Adrenal gland (tissue), 5 donors: ENCODE results near the gene MFF.

ENCODE experiments used
- POLR2A ChIP-seq, 2 donors: fragments of 450-650 bp; IDR thresholded peaks; one replicate each; pipeline ENCODE4 v1.6.1; 2017; ENCODE audit warnings: antibody characterized with exemption in 2 of 2, mild to moderate bottlenecking in 2 of 2, moderate library complexity in 1 of 2
- TF ChIP-seq, protein P1 (sequence below), 6 experiments: fragments of 450-650 bp in 4 of 6; fragments of 200-600 bp in 2 of 6; sonication (generic) in 1 of 6; IDR thresholded peaks; 1 replicate in 5 of 6; 2 replicates in 1 of 6; pipeline versions ENCODE4 v1.5.1 to v1.8.0; 2016 to 2021; ENCODE audit warnings: antibody characterized with exemption in 6 of 6, mild to moderate bottlenecking in 2 of 6, moderate library complexity in 1 of 6
- donor health status: DM: no; HTN: no; CAD: no.

DNA sequence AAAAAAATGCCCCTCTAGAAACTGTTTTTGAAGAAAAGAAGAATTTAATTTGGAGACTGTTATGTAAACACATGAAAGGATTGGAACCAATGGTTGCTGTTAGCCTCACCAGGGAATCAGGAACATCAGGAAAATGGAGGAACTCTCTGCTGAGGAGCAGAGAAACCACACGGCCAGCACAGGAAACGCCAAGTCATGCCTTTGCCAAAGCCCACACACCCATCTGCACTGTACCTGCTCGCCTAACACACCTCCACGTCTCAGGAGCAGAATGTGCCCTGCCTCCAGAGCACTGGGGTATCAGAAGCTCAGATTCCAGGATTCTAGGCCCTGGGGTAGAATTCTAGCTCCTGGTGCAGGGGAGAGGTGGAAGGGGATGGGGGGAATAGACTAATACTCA is 72.5 kb downstream of the MFF start:
- TF ChIP-seq, protein P1, sequence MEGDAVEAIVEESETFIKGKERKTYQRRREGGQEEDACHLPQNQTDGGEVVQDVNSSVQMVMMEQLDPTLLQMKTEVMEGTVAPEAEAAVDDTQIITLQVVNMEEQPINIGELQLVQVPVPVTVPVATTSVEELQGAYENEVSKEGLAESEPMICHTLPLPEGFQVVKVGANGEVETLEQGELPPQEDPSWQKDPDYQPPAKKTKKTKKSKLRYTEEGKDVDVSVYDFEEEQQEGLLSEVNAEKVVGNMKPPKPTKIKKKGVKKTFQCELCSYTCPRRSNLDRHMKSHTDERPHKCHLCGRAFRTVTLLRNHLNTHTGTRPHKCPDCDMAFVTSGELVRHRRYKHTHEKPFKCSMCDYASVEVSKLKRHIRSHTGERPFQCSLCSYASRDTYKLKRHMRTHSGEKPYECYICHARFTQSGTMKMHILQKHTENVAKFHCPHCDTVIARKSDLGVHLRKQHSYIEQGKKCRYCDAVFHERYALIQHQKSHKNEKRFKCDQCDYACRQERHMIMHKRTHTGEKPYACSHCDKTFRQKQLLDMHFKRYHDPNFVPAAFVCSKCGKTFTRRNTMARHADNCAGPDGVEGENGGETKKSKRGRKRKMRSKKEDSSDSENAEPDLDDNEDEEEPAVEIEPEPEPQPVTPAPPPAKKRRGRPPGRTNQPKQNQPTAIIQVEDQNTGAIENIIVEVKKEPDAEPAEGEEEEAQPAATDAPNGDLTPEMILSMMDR (IDR thresholded peaks at IDR 0.05) = no peak
- no peak for TF ChIP-seq POLR2A (IDR thresholded peaks at IDR 0.05)
